ENCODE results near the gene PACSIN2.

- TF ChIP-seq CTCF (IDR thresholded peaks at IDR 0.05; ENCODE audit: low read depth, low read length, poor library complexity, severe bottlenecking) (no peak), EZH2phosphoT487 (IDR thresholded peaks at IDR 0.05; ENCODE audit: borderline replicate concordance, low read length) (no peak)
Measured at GRCh38 chr22:43039800-43040199, 24.9 kb upstream of the PACSIN2 start.

Data from DOHH2 (cell line).